Measurements from ENCODE around the gene CLEC18B.
"Not testable (repeated sequence)": the region's sequence is repeated elsewhere in the genome, so short reads cannot be mapped to it uniquely, and the experiment has no call there.

The CLEC18B gene

GRCh38 chr16:74404148-74404933, 16.9 kb downstream of the CLEC18B start:
- DNase-seq = not testable (repeated sequence)

- DNase-seq = not testable (repeated sequence)
Measured at GRCh38 chr16:74400238-74400637, 21.0 kb downstream of the CLEC18B start.

DNA sequence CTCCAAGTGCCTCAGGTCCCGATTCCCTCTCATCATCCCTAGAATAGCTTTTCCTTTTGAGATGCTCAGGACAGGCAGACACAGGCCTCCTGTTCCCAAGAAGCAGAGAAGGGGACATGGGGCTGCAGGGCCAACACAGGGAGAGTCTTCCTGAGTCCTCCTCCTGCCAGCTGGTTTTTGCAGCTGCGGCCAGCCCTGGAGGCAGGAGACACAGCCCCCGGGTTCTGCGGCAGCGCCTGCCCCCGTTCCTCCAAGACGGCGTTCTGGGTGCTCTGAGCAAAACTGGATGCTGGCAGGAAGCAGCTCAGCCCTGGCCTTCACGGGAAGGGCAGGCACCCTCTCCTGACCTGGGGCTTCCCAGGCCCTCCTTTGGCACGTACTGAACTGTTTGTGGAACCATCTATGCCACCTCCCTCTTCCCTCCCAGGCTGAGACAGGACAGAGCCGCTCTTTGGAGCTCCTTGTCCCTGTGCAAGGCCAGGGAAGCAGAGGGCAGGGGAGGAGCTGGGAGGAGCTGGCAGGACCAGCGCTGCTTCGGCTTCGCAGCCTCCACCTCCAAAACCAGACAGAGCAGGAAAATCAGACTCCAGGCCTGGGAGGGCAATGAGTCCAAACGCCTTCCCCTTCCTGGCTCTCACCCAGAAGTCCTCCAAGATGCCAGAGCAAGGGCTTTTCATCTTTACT, 22.9 kb downstream of the CLEC18B start:
- DNase-seq = not testable (repeated sequence)

DNA sequence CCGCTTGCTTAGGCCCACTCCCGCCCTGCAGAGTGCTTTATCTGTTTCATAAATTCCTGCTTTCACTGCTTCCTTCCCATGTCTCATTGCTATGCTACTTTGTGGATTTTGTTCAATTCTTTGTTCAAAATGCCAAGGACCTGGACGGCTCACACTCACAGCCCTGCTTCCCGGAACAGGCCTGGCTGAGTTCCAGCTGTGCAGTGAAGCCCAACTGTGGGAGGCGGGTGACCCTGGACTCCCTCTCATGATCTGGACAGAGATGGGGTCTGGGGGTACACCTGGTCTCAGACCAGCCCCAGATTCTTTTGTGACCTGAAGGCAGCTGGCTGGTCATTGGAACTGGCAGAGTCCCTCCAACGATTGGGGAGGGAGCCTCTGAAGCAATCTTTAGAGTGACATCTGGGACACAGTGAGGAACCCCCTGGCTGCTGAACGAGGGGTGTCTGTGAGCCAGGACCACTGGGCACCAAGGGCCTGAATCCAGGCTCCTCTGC, 24.7 kb downstream of the CLEC18B start:
- DNase-seq = not testable (repeated sequence)

DNA sequence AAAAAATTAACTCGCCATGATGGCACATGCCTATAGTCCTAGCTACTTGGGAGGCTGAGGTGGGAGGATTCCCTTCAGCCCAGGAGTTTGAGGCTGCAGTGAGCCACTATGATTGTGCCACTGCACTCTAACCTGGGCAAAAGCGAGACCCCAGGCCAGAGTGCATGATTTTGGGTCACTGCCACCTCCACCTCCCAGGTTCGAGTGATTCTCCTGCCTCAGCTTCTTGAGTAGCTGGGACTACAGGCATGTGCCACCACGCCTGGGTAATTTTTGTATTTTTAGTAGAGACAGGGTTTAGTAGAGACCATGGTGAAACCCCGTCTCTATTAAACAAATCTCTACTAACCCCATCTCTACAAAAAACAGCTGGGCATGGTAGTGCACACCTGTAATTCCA, 26.7 kb downstream of the CLEC18B start:
- DNase-seq = not testable (repeated sequence)

DNA sequence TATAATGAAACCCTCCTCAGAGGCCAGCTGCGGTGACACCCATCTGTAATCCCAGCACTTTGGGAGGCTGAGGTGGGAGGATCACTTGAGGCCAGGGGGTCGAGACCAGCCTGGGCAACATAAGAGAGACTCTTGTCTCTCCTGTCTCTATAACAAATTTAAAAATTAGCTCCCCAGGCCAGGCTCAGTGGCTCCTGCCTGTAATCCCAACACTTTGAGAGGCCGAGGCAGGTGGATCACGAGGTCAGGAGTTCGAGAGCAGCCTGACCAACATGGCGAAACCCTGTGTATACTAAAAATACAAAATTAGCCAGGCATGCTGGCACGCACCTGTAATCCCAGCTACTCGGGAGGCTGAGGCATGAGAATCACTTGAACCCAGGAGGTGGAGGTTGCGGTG, 27.1 kb downstream of the CLEC18B start:
- not testable (repeated sequence) for DNase-seq

GRCh38 chr16:74391454-74392050, 29.7 kb downstream of the CLEC18B start:
- not testable (repeated sequence) for DNase-seq

DNA sequence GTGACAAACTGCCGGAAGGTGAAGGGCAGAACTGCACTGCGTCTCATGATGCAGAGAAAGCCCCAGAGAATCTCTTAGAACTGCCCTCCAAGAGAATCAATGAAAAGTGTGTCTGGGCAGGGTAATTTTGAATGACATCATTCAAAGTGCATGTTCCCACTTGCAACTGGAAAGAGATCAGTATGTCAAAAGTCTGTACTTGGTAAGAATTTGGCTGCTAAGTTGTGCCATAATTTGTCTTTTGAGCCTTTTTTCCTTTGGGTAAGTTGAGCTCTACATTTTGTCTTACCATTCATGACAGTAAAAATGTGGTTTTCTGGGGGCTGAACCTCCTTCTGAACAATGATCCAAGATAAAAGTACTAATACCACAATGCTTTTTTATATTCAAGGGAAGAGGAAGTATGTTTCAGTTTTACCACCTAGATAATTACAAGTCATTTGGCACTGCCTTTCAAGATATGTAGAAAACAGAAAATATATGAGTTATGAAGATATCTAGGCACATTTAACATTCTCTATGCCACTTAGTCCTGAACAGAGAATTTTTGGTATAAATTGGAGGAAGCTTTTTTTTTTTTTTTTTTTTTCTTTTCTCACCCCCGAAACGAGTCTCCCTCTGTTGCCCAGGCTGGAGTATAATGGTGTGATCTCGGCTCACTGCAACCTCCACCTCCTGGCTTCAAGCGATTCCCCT, 38.8 kb downstream of the CLEC18B start:
- DNase-seq = not testable (repeated sequence)

- not testable (repeated sequence) for DNase-seq
Measured at GRCh38 chr16:74373847-74374184, 47.5 kb downstream of the CLEC18B start.

DNA sequence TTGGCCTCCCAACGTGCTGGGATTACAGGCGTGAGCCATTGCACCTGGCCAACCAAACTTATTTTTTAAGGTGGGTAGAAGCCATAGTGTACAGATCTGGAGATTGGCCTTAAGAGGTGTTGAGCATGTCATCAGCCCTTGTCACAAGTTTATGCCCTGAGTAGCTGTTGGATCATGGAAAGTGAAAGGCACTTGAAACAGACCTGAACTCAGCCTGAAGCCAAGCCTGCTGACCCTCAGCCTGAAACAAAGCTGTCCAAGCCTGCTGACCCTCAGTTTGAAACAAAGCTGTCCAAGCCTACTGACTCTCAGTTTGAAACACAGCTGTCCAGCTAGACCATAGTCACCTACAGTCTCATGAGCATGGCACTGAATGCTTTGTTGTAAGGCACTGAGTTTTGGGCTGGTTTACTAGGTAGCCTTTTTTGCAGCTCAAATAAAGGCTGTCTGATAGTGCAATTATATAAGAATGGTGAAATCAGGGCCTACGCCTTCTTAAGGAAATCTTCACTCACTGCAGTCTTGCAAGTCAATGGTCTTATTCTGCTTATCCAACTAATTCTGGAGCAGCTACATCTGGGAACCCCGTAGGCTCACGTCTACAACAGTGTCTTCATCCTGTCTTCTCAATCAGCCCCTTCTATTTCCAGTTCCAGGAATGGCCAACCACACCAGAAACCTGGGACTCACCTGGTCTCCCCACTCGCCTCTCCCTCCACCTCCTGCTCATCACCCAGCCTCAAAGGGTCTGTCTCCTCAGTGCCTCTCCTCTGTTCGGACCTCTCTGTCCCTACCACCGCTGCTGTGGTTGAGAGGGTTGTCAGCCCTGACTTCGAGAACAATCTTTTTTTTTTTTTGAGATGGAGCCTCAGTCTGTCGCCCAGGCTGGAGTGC, 48.1 kb downstream of the CLEC18B start:
- no peak for DNase-seq

DNA sequence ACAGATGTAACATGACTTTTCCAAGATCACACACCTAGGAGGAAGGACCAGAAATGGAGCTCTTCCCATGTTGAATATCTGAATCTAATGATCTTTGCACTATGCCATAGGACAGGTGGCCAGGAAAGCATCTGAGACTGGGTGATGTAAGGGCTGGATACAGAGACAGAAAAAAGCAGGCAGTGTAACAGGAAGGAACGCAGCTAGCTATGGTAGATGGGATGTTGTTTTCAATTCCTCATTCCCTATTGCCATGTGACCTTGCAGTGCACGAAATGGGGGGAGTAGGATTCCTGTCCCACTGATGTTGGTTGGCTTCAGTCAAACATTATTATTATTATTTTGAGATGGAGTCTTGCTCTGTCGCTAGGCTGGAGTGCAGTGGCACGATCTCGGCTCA, 48.9 kb downstream of the CLEC18B start:
- no peak for DNase-seq

- not testable (repeated sequence) for DNase-seq
Measured at GRCh38 chr16:74370338-74371135, 50.7 kb downstream of the CLEC18B start.

GRCh38 chr16:74368002-74368911, 53.0 kb downstream of the CLEC18B start:
- DNase-seq = peak; percentile 43

DNA sequence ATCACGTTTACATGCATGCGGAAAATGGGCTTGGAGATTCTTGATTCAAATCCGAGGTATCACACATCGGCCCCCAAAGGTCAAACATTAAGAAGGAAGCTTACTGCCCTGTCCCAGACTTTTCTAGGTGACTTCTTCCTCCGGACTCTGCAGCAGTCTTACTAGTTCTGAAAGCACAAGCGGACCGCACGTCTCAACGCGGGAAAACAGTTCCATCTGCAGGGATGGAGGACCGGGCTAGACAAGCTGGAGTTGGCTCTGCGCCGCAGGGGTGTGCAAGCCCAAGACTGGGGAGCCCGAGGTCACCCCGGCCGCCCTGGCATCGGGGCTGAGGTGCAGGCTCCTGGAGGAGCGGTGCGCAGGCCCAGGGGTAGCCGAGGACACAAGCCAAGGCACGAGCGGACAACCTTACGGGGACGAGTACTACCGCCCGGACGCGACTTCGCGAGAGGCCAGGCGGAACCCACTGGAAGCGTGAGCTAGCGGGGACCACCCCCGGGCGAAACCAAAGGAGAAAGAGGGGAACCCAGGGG, 53.7 kb downstream of the CLEC18B start:
- not testable (repeated sequence) for DNase-seq

DNA sequence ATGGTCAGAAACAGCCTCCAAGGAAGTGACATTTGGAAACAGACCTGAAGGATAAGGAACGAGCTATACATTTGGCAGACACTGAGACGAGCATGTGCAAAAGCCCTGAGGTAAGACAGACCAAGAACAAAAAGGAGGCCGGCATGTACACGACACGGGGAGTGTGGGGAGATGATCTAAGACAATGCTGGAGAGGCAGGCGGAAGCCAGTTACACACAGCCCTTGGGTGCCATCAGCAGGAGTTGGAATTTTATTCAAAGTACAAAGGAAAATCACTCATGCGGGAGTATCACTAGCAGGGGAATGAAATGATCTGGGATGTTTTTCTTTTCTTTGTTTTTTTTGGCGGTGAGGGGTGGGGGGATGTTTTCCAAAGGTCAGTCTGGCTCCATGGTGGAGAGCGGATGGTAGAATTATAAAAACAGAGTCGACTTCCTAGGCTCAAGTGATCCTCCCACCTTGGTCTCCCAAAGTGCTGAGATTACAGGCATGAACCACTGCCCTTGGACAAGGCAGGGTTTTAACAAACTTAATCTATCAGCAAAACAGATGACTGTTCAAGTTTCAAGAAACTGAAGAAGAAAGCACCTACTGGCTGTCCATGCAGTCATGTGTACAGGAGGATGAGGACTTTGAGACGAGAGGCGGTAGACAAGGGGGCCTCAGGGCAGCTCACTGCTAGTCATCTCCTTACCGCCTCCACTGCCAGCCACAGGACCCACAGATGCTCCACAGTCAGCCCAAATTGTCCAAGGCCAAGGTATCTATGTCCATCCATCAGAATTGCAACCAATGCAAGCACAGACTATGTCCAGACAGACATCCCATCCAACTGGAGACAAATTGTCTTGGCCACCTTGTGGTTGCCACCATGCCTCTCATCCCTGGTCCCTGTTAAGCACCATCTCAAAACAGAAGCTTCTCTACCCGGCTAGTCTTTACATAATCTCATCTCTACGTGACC, 59.4 kb downstream of the CLEC18B start:
- DNase-seq = not testable (repeated sequence)

Data from DMS79 (cell line).